Measurements from ENCODE around the gene DLGAP4. TPM values are rescaled to one million over a fixed set of nuclear protein-coding genes. Genes with fewer than 3 reads are reported as not detected.

DLGAP4 gene
- total and polyA plus RNA-seq, 2 of the 8 experiments (the other 6 are each of a cell fraction or from before 2014, with no cell fraction given): 41.2 to 57.2 TPM

- TF ChIP-seq CTCF (IDR thresholded peaks at IDR 0.05; ENCODE audit: control extremely low read depth in 1 of 3, insufficient read depth in 1 of 3, low read depth in 1 of 3, low read length in 3 of 3): peak; percentile 1 to 28 (median 21); a peak in 3 of 4 replicates
- TF ChIP-seq, protein P1, sequence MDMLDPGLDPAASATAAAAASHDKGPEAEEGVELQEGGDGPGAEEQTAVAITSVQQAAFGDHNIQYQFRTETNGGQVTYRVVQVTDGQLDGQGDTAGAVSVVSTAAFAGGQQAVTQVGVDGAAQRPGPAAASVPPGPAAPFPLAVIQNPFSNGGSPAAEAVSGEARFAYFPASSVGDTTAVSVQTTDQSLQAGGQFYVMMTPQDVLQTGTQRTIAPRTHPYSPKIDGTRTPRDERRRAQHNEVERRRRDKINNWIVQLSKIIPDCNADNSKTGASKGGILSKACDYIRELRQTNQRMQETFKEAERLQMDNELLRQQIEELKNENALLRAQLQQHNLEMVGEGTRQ (IDR thresholded peaks at IDR 0.05; ENCODE audit: low read length): no peak
- no peak for TF ChIP-seq POLR2A (IDR thresholded peaks at IDR 0.05; ENCODE audit: control extremely low read depth in 1 of 2, low read depth in 2 of 2, low read length in 2 of 2)
- no peak for TF ChIP-seq TCF12 (IDR thresholded peaks at IDR 0.05; ENCODE audit: low read depth, low read length)
- TF ChIP-seq ATF3 (IDR thresholded peaks at IDR 0.05; ENCODE audit: insufficient read depth, low read depth, low read length): no peak
Observed at GRCh38 chr20:36305602-36306551, at the start of gene DLGAP4 (continued).

Measured in H1 (cell line).